HG03571 (cell line): ENCODE data around the gene EPSTI1.
A peak's percentile ranks its signal among the peaks of the same experiment; 100 is the strongest.
"Not testable (repeated sequence)": the region's sequence is repeated elsewhere in the genome, so short reads cannot be mapped to it uniquely, and the experiment has no call there.

Experiments used
- ATAC-seq: cut with Tn5 transposase; IDR thresholded peaks from one replicate; pipeline ENCODE4 v1.9.1; 2021; ENCODE audit not compliant: unreplicated experiment

EPSTI1 gene

DNA sequence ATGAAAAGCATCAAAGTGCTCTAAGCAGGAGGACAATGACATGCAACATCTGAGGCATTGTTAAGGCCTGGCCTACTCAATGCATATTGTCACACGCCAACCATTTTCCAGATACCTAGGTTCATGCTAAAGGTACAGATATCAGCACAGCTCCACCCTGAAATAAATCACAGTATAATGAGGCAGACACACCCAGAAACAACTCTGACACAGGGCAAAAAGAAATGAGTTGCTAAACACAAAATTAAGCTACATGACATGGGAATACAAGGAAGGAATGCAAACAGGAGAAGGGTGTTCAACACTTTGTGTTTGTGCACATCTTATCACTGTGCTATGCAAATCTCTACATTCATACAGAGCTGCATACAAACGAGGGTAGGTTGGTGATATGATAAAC, 86.5 kb downstream of the EPSTI1 start:
- no peak for ATAC-seq

DNA sequence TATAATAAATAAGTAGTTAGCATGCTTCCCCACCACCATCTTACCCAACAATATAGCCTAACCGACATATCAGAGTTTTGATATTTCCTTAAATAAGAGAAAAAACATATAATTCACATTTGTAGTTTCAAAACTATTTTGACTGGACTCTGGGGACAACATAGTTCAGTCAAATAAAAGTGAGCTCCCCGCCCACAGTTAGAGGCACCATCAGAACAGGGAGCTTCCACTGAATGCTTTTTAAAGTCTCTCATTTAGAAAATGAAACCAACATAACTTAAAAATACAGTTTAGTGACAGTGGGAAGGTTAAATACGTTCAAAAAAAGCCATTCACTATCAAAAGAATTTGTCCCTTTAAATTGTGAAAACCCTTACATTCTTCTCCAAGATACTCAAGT, 92.8 kb downstream of the EPSTI1 start:
- no peak for ATAC-seq

DNA sequence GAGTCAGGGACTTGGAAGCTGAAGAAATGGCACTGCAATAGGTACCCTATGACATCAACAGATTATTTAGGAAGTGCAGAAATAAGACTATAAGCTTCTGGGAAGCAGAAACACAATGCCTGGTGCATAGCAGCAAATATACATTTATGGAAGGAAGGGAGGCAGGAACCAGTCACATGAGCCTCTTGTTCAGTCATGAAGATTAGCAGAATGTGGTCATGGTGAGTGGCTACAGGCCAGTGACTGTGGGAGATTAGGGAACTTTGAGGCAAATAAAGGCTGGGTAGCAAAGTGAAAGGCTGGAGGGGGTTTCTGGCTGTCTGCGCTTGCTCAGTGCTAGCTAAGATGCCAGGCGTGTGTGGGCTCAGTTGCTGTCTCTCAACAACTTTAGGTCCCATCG, 96.3 kb downstream of the EPSTI1 start:
- ATAC-seq = no peak

DNA sequence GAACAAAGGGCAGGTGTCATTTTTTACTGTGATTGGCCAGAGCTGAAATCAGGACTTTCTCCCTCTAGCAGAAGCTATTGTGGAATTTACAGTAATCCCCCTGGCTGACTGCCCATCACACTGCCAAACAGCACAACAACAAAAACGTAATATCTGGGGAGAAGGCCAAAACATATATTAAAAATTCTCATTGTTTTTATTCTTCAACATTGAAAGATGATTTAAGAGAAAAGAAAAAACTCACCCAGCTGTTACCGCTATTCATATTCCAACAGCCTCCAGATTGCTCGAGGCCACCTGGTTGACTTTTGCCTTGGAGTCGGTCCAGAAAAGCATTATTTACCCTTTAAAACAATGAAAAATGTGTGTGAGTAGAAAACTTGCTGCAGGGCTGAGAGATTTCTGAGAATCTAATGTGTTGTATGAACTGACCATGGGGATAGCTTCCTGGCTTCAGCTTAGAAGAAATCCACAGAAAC, 97.2 kb downstream of the EPSTI1 start:
- ATAC-seq = no peak

DNA sequence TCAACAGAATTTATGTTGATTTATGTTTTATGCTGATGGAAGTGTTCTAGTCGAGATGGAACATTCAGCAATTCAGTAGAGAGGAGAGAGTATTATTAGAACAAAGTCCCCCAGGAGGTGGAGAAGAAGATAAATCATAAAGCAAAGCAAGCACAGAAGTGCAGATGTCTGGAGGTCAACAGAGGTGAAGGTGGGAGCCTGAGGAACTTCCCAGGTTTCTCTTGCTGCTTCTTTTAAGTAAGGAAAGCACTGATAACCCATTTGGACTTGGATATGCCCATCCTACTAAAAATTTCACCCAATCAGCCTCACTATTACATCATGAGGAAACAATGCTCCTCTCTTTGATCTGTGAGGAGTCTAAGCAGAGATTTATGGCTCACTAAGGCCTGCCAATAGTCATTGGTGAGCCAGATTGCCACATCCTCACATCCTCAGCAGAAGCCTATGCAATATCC, 98.8 kb downstream of the EPSTI1 start:
- no peak for ATAC-seq

DNA sequence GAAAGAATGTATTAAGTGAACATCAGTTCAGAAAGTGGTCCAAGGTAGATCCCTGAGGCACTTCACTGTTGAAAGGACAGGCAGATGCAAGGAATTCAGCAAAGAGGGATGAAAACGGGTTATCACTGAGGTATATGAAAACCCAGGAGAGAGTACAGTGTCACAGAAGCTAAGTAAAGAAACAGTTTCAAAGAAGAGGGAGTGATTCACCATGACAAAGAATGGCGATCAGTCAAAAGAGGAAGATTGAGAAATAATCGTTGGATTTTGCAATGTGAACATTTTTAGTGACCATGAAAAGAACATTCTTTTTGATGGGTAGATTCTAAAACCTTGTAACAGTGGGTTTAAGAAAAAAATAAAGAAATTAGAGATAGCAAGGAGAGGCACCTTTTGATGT, 99.3 kb downstream of the EPSTI1 start:
- no peak for ATAC-seq

DNA sequence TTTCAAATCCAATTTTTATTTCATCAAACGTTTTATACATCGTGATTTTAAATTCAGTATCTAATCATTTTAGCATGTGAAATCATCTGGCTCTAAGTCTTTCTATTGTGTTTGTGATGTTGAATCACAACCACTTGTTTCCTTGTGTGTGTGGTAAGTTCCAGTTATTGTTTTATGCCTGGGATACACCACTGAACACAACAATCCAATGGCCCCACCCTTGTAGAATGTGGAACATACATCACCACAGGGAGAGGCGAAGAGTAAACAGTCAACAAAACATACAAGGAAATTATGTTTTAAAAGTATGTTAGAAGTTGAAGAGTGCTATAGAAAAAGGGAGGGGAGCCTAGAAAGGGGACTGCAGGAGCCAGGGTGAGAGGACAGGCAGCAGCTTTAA, 100.5 kb downstream of the EPSTI1 start:
- ATAC-seq = no peak

DNA sequence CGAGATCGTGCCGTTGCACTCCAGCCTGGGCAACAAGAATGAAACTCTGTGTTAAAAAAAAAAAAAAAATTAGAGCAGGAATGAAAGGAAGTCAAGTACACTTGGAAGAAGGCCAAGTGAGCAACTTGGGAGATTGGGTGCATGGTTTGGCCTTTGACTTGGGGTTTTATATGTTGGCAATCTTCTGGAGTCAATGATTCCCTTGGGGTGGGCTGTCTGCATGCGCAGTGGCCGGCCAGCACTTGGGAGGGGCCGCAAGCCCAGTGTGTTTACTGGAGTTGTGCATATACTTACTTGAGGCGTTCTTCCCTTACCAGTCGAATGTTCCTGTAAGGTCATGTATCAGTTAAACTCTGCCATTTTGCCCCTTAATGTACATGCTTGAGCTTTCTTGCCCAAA, 106.7 kb downstream of the EPSTI1 start:
- no peak for ATAC-seq

DNA sequence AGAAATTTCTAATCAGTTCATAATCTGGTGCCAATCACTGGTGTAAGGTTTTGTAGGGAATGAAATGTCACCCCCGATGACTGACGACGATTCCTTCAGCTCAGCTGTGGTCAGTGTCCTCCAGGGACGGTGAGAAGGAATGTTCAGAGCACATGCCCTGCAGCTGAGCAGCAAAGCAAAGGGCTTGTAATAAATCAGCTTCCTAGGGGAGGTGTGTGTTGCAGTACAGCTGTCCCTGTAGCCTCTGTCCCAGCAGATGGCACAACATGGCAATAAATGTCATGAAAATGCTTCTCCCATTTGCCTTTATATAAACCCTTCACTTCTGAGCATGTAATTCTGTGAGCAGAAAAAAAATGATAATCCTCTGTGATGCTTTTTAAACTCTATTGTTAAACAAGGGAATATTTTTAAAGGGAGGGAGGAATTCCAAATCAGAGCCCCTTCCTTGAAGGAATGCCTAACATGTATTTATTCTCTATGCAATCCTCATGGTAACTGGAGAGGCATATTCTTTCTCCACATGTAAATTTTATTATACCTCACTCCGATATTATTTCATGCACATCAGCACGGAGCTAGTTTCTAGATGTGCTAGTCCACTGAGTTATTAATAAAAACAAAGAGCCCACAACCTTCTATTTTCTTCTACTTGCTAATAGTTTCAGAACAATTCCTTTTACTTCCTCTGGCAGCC, 108.1 kb downstream of the EPSTI1 start:
- ATAC-seq = no peak

DNA sequence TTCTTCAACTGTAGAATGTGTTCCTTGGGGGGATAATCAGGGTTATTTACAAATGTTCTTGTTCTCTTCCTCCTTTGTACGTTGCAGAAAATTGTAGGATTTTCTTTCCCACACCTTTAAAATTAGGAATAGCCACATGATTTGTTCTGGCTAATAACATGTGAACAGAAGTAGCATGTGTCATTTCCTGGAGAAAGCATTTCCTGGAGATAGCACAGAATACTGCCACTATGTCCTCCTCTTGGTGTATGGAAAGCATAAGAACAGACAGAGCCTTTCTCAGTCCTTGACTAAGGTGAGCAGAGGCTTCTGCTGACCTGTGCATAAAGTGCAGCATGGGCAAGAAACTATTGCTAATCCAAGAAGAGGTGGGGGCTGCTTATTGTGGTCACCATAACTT, 108.9 kb downstream of the EPSTI1 start:
- no peak for ATAC-seq

DNA sequence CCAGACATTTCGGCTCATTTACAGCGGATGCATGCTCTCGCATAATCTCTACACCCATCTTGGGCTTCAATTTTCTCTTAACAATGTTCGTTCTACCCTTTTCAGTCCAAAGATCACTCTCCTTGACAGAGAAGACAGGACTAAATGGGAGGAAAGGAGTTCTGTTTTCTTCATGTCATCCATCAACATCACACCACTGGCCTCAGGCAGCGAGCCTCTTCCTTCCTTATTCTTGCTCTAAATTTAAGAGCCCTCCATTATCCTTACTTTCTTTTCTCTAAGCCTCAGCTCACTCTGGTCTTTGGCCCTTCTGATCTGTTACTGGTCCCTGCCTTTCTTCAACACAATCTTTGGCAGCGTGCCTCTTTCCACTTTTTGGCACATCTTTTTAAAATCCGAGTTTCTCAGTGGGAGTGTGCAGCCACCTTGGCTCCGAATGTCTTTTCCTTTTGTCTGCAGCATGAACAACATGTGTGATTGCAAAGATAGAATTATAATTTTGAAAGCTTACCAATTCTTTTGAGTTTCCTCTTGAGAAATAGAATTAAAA, 111.9 kb downstream of the EPSTI1 start:
- no peak for ATAC-seq

DNA sequence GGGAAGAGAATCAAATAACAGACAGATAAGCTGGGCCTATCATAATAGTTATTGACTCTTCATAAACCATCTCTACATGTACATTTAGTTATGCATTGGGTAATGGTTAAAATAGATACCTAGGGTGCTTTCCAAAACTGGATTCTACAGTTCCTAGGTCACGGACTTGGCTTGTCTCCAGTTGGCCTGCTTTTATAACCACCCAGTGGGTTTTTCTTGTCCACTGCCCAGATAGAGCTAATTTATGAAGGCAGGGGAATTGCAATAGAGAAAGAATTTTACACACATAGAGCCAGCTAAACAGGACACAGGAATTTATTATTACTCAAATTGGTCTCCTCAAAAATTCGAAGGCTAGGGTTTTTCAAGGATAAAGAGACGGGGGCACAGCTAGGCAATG, 113.3 kb downstream of the EPSTI1 start:
- no peak for ATAC-seq

DNA sequence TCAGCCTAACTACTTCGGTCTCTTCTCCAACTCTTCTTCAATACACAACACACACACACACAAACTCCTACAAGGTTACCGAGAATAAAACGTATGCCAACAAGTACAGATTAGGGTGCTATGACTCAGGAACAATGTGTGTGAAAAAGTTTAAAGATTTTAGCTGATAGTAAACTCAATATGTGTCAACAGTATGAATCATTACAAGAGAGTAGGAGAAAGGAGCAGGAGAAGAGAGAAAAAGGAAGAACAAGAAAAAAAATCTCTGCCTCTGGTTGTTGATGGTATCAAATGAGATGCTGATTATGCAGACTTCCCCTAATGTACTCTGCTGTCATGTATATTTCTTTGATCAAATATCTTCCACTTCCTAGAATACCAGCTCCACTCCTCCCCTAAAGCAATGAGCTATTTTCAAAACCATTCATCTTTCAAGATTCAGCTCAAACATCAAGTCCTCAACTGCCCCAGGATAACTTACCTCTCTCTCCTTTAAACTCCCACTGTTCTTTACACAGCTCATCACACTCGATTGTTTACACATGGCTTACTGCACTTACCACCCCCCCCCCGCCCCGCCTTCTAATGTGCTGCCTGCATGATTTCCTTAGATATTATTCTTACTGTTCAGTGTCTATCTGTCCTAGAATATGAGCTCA, 115.0 kb downstream of the EPSTI1 start:
- ATAC-seq = no peak

DNA sequence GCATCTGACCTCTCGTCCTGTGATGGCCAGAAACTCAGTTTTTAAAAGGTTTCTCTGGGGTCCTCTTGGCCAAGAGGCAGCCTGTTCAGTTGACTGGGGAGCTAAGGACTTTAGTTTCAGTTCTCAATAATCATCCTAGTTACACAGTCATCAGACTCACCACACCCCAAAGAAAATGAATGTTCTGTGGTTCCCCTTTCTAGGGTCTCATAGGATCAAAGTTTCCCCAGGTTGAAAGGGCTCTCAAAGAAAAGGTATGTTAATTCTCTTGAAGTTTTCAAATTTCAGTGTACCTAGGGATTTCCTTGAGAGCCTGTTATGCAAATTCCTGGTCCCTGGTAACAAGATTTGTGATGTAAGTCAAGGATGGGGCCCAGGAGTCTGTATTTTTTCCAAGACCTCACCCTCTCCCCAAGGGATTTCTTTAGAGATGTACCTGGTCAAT, 115.7 kb downstream of the EPSTI1 start:
- peak; percentile 91 for ATAC-seq

DNA sequence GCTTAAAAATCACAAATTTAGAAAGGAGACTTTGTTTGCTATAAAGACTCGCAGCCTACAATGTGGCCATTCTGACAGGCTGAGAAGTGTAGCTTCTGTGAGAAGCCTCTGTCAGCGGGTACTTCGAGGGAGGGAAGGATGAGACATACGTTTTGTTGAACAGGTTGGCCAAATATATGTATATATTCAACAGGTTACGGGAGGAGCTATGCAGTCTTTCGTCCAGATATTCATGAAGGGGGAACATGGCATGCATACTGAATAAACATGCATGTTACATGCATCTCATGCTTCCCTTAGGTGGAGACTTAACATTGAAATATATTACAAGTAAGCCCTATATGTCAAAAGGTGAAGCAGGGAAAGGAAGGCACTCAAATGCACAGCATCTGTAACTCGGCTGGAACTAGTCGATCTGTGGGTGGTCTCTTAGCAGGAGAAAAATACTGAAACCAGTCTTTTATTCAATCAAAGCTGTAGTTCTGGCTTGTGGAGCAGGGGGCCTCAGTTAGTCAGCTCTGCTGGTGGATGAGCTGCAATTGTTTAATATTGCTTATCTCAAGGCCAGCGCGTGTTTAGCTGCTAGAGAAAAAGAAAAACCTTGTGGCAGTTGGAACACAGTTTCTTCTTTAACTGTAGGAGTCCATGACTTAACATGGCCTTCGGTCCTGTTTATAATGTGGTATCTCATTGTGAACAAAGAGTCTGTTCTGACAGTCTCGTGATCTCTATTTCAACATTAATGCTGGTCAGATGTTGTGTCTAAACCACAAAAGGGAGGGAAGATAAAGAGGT, 116.4 kb downstream of the EPSTI1 start:
- ATAC-seq = peak; percentile 21

DNA sequence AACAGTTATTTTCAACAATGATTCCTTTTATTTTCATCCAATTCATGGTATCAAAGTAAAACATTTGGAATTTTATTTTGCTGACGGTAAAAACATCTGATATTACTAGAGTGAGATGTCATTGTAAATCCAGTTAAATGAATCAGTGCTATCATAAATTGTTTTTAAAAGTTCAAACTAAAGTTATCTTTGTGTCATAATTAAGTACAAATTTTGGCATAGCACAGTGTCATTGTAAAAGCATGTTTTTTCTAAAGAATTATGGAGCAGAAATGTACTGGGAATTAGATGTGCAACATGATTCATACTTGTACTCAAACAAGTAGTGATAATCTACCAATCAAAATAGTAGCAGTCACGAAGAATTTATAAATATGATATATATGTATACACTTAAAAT, 117.8 kb downstream of the EPSTI1 start:
- ATAC-seq = no peak

DNA sequence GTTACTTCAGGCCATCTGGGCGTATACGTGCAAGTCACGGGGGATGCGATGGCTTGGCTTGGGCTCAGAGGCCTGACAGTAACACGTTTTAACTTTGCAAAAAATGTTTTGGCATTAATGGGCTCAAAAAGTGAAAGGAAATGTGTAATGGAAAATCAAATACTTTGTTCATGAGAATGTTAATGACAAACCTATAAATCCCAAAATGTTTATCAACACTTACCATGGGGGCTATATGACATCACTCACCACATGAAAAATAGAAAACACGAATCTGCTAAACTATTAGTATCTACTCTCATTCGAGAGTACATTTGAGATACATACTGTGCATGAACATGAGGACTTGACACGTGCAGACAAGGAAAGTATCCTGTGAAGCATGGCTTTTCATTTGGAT, 119.0 kb downstream of the EPSTI1 start:
- ATAC-seq = no peak

DNA sequence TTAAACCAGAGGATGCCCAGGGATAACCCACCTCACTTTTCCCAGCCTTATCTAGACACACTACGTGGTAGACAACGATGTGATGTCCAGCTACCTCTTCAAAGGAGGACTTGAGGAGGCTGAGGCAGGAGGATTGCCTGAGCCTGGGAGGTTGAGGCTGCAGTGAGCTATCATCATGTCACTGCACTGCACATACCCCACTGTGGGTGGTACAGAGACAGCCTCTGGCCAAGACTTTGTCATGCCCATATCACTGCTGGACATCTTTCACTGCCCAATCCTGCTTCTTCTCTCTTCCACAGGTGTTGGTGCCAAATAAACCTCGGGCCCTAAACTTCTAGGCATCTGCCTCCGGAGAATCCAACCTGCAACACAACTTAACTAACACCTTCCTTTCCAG, 124.8 kb downstream of the EPSTI1 start:
- no peak for ATAC-seq

DNA sequence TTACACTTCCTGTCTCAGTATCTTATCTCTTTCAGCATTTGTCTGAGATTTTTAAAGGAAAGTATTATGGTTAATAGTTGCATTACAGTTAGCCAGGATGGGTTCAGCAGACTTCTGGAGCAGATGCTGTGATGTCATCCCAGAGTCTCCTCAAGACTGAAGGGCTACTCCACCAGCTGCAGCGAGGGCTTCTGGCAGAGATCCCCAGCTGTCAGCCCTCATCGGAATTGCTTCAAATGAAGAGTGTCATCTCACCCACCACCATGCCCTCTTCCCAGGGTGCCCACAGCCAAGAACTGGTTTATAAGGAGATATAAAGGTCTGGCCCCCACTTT, 126.3 kb downstream of the EPSTI1 start:
- no peak for ATAC-seq

DNA sequence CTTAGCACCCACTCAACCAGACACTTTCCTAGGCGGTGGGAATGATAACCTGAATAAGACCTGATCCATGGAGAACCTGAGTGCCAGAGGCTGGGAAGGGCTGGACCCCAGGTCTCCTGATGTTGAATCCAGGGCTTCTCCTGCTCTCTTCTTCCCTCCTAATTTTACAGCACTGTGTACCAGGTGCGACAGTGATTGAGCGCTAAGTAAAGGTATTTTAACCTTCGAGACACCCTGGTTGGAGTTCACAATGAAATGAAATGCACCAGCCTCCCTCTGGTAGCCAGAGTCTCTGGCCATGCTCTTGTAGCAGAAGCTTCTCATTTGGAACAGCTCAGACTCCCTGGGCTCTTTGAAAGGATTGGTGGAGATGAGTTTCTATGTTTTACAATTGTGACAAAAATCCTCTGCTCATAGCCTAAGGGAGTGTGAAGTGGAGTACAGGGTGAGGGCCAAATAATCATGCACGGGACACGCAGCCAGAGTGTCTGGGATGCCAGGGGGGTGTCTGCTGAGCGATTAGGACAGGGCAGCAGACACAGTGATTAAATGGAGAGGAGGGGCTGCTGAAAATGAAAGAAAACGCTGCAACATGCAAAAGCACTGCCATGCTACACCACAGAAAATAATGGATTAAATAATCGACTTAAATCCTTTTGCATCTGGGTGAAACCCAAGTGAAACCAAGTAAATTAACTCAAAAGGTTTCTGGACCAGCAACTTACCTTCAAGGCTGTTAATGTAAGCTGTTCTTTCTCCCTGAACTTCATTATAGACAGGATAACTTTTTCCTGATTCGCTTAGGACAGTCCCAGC, 126.9 kb downstream of the EPSTI1 start:
- no peak for ATAC-seq

DNA sequence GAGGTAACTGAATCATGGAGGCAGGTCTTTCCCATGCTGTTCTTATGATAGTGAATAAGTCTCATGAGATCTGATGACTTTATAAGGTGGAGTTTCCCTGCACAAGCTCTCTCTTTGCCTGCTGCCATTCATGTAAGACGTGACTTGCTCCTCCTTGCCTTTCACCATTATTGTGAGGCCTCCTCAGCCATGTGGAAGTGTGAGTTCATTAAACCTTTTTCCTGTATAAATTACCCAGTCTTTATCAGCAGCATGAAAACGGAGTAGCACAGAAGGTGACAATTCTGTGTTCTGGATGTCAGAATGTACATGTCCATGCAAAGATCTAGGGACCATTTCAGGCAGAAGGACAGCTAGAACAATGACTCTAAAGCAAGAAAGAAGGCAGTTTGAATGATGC, 129.7 kb downstream of the EPSTI1 start:
- not testable (repeated sequence) for ATAC-seq
